ENCODE data around the gene GPR157. TPM values are rescaled to one million over a fixed set of nuclear protein-coding genes. Genes with fewer than 3 reads are reported as not detected.
A peak's percentile ranks its signal among the peaks of the same experiment; 100 is the strongest.
"Not testable (repeated sequence)": the region's sequence is repeated elsewhere in the genome, so short reads cannot be mapped to it uniquely, and the experiment has no call there.

Gene GPR157
- polyA plus RNA-seq, 4 donors, result 1.3 to 2.2 (median 1.7) TPM

DNA sequence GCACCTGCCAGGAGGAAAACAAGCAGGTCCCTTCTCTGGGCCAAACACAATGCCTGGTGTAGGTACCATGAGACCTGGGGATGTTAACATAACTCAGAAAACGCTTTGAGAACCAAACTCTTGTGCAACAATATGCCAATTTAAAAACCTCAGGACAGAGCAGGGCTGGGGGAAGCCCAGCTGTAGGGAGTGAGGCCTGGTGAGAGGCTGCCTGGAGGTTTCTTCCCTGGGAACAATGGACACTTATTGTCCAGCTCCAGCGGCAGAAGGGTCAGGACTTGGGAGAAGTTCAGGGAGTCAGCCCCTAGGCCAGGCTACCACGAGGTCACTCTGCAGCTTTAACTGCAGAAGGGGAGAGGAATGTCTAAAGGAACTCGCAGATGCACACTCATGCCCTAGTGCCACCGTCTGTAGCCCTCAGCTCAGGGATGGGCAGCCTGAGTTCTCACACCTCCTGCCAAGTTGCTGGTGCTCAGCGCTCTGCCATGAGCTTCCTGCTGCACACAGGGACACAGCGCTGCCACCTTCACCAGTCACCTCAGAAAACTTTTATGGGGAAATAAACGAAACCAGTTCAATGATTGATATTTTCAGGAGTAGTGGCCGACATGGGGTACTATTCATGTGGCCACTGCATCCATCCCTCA, 8.5 kb downstream of the GPR157 start:
- DNase-seq (ENCODE audit: low read depth in 4 of 4, low spot score in 3 of 4), result no peak

DNA sequence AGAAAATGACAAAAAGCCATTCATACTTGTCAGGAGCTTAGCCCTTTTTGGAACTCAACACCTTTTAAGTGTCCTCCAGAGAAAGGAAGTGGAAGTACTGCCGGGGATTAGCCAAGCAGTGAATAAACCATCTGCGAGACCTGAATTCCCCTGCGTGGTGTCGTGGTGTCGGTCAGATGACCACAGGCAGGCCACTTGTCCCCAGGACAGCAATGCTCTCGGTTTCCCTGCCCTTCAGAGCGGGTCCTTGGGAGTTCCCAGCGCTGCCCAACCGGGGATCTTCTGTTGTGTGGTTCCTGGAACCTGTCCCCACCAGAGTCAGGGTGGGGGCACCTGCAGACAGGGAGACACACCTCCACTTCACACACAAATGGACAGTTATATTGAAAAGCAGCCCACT, 9.2 kb downstream of the GPR157 start:
- no peak for DNase-seq (ENCODE audit: low read depth in 4 of 4, low spot score in 3 of 4)

DNA sequence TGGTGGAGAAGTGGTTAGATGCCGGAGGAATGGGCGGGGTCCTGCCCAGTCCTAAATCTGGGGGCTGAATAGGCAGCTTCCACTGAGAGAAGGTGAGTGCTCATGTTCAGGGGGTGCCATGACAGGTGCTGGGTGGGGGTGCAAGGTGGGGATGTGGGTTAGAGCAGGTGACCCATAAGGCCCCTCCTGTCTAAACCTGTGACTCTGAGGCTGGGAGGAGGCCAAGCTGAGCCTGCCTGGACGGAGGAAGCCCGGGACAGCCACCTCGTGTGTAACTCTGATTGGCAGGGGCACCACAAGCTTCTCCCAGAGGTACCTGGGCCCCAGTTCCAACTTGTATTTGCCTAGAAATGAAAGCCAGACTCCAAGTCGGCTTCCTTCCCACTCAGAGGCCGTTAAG, 10.7 kb downstream of the GPR157 start:
- no peak for DNase-seq (ENCODE audit: low read depth in 4 of 4, low spot score in 3 of 4)

DNA sequence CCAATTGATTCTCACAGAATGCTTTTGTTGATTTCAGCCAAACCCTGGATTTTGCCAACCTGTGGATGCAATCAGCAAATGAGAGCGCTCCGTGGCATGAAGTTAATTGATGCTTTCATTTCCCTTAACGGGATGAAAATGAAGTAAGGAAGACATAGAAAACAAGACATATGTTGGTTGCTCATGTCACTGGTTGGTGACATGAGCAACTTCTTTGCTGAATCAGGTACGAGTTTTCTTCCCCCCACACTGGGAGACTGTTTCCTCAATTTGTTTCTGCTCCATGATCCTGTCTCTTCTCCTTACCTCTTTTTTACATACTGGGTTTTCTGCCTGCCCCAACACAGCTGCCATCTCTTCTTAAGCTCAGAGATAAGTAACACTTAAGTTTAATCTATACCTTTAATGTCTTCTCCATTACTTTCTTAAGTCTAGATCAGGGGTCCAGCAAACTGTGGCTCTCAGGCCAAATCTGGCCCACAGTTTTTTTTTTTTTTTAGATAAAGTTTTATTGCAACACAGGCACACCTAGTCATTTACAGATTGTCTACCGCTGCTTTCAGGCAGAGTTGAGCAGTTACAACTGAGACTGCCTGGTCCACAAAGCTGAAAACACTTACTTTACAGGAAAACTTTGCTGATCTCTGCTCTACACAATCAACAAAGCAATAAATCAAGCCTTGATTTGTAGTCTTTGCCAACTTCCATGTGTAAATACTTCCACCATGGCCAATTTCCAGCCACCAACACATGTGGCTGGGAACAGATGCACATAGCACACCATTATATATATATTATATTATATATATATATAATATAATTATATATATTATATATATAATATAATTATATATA, 13.3 kb downstream of the GPR157 start:
- no peak for DNase-seq (ENCODE audit: low read depth in 4 of 4, low spot score in 3 of 4)

DNA sequence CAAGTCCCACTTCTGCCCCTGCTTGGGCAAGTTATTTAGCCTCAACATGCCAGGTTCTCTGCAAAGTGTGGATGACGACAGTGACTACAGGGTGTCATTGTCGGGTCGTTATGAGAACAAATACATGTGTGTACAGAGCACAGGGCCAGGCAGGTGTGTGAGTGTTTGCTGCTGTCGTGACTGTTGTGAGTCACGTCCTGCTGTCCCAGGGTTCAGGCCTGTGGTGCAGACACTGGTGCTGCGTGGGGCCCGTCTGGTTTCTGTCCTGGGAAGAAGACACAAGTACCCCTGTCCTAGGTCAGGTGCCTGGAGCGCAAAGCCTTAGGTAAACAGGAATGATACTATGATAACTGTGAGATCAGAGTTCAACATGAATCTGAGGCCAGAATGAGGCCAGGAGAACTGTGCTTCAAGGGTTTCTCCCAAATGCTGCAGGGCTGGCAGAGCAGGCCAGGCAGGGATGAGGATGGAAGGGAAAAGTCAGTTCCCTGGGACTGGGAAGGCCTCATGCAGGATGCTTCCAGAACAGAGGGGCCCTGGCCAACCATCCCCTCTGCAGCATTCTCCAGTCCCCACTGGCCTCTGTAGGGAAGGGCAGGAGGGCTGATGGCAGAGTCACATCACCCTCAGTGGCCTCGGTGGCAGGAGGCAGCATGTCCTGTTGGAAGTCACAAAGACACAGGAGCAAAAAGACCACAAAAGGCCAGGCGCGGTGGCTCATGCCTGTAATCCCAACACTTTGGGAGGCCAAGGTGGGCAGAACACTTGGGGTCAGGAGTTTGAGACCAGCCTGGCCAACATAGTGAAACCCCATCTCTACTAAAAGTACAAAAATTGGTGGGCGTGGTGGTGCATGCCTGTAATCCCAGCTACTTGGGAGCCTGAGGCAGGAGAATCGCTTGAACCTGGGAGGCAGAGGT, 15.7 kb downstream of the GPR157 start:
- no peak for DNase-seq (ENCODE audit: low read depth in 4 of 4, low spot score in 3 of 4)

DNA sequence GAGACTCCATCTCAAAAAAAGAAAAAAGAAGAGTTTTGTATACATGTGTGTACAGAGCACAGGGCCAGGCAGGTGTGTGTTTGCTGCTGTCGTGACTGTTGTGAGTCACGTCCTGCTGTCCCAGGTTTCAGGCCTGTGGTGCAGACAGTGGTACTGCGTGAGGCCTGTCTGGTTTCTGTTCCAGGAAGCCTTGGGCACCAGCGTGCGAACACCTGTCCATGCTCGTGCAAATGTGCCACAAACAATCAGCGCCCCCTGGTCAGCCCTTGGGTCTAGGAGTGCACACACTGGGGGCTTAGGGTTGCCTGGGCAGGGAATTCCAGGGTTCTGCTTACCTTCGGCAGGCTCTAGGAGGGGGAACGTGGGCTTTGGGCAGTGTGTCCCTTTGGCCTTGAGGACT, 16.9 kb downstream of the GPR157 start:
- DNase-seq (ENCODE audit: low read depth in 4 of 4, low spot score in 3 of 4), result no peak

DNA sequence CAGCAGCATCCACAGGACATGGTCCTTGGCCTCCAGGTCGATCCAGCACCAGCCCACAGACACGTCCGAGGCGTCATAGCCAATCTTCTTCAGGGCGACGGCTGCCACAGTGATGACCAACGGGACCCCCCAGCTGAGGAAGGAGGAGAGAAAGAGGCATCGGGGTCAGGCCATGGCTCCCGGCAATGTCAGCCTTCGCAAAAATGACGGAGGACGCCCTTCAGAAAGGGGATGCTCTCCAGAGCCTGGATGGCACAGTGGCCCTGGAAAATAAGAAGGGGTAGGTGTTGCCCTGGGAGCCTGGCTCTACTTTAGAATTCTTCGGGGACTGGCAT, 17.6 kb downstream of the GPR157 start:
- DNase-seq (ENCODE audit: low read depth in 4 of 4, low spot score in 3 of 4), result no peak

DNA sequence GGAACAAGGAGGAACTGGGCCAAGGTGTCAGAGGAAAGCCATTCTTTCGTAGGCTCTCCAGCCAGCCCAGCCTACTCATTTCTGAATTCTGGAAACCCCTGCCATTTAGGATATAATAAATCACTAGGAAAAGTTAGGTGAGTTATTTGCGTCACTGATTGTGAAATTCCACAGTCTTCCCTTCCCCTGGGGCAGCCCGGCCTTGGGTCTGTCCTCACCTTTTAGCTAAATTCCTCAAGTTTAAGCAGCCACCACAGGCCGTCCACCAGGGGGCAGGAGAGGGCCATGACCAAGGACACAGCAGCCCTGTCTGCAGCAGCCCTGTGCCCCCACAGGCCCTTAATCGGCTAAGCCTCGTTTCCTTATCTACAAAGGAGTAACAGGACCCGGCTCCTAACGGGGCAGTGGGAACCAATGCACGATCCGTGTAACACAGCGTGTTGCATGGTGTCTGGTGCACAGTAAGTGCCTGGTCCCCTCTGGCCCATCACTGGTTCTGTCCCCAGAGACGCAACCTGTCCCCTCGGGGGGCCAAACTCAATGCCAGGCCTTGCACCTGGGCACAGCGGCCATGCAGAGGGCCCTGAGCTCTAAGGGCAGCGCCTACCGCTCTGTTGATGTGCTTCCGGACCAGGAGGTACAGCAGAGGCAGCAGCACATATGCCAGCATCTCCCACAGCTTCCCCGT, 18.1 kb downstream of the GPR157 start:
- DNase-seq (ENCODE audit: low read depth in 4 of 4, low spot score in 3 of 4), result peak; percentile 72 to 81 (median 74)

DNA sequence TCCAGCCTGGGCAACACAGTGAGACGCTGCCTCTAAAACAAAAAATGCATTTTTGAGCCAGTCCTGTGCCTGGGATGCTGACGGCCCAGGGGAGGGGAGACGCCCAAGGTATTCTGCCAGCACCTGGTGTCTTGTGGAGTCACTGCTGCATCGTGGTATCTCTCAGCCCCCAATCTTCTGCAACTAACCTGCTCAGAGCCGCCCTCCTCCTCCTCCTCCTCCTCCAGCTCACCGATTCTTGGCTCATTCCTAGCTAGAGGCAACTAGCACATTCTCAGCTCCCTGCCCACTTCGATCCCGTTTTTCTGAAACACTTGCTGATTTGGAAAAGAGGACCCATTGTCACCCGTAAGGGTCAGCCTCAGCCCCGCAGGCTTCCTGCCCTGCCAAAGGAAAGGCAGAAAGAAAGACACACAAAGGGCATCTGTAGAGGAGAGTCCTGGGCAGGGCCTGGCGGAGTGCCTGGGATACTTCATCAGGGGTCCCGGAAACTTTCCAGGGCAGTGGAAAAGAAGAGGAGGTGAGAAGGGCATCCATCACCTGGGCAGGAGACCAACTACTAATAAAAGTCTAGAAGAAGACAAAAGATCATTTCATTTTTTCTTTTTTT, 20.7 kb downstream of the GPR157 start:
- no peak for DNase-seq (ENCODE audit: low read depth in 4 of 4, low spot score in 3 of 4)

DNA sequence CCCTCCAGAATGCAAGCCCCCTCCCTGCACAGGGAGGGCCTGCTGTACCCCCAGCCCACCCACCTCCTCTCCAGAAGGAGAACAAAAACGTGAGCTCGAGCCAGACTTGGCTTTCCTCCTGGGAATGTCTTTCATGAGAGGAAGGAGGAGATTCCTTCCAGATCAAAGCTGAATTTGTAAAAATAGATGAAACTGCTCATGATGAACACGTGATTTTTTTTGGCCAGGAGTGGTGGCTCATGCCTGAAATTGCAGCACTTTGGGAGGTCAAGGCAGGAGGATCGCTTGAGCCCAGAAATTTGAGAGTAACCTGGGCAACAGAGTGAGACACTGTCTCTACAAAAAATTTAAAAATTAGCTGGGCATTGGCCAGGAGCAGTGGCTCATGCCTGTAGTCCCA, 21.8 kb downstream of the GPR157 start:
- no peak for DNase-seq (ENCODE audit: low read depth in 4 of 4, low spot score in 3 of 4)

DNA sequence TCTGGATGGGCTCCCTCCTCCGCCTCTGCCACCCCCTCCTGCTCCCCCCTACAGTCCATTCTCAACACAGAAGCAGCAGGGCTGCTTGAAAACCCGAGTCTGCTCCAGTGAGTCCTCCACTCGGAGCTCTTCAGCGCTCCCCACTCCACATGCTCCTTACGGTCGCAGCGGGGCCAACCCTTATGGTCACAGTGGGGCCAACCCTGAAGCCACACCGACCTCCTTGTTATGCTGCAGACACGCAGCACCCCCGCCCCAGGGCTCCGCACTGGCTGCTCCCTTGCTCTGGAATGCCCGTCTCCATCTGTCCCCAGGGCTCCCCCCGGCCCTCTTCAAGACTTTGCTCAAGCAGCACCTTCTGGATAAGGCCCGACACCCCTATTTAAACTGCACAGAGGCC, 22.6 kb downstream of the GPR157 start:
- no peak for DNase-seq (ENCODE audit: low read depth in 4 of 4, low spot score in 3 of 4)

DNA sequence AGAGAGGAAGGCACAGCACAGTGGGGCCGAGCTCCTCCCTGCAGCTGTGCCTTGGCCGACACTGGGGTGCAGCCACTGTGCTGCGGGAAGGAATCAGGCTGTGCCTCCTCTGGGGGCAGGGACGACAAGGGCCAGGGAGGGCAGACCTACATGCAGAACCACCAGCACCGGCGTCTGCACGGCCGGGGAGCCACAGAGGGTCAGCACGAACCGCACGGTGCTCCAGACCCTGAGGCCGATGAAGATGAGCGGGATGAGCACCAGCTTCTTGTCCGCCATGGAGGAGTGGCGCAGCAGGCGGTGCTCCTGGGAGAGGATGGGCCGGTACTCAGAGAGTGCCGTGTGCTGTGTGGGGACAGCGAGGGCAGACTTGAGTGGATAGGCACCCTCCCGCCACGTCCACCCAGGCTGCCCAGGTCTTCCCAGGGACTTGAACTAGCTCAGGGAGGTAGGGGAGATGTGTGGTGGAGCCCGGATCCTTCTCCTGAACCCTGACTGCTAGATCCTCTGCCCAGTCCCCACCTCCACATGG, 23.5 kb downstream of the GPR157 start:
- DNase-seq (ENCODE audit: low read depth in 4 of 4, low spot score in 3 of 4), result no peak

DNA sequence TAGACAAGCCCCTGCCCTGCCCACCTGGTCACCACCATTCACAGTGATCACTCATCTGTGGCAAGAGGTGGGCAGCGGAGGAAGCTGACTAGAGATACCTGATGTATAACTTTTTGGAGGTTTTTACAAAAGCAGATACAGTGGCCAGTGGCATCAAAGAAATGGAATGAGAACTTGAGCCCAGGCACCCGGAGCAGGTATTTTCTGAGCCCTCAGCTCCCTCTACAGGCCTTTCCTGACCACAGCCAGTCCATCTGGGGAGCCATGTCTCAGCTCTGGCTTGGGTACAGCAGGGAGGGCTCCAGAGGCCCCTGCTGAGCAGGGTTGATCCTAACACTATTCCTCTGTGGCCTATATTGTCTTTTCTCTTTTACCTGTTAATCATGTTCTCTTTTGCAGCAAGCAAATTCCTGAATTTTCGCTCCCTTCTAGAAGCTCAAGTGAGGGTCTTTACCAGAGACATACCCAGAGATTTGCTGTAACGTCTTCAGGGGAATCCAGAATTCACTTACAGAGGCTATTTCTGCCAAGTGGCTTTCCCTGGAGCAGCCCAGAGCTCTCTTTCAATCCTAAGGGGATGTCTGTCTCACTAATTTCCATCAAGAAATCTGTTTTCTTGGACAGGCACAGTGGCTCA, 27.3 kb downstream of the GPR157 start:
- peak in 2 of 4 donors; percentile 35 to 46 for DNase-seq (ENCODE audit: low read depth in 4 of 4, low spot score in 3 of 4)

DNA sequence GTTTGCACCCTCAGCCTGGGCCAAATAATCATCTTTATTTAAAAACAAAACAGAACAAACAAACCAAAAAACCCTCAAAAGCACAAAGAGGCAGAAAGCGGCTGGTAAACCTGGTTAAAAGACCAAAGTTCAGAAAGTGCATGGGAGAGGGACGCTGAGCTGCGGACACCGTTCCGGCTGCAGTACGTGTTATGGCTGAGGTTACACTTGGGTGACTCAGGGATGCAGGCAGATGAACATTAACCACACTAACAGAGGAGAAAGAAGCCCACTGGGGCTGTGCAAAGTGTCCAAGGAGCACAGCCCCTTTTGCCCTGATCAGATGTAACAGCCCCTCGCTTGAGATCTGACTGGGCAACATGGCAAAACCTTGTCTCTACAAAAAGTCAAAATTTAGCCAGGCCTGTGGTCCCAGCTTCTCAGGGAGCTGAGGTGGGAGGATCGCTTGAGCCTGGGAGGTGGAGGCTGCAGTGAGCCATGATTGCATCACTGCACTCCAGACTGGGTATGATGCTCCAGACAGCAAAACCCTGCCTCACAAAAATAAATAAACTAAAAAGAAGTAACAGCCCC, 28.3 kb downstream of the GPR157 start:
- no peak for DNase-seq (ENCODE audit: low read depth in 4 of 4, low spot score in 3 of 4)

DNA sequence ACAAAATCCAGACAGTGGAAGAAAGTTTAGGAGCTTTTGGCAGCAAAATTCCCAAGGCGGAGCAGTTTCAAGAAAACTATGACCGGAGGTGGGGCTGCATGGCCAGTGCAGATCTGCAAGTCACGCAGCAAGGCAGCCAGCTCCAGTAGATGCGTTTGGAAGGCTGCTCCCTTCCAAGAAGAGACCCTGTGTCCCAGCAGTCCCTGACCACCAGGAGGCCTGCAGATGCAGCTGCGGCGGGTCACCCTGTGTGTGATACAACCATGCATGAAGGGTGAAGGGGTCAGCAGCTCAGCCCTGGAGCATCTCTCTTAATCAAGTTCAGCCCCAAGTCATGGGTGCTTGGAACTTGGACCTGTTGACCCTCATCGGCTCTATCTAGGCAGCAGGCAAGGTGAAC, 29.3 kb downstream of the GPR157 start:
- no peak for DNase-seq (ENCODE audit: low read depth in 4 of 4, low spot score in 3 of 4)

DNA sequence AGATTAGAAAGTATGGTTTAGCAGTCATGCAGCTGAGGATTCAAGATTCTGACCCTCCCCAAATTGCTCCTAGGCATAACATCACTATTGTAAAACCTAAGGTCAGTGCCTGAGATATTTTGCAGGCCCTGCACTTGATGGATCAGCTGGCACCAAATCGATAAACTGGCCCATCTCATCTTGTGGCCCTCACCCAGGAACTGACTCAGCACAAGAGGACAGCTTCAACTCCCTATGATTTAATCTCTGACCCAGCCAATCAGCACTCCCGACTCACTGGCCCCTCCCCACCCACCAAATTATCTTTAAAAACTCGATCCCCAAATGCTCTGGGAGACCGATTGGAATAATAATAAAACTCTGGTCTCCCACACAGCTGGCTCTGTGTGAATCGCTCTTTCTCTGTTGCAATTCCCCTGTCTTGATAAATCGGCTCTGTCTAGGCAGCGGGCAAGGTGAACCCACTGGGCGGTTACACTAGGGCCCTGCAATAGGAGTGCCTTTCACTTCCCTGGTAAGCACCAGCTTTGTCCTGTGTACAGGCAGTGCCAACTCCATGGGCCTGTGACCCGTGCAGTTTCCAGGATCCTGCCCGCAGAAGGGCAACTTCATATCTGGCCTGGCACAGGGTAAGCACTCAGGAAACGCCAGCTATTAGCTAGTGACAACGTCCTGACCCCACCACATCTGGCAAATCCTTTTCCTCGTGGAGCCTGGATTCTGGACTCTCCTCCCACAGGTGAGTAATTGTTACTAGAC, 30.8 kb downstream of the GPR157 start:
- DNase-seq (ENCODE audit: low read depth in 4 of 4, low spot score in 3 of 4), result no peak

DNA sequence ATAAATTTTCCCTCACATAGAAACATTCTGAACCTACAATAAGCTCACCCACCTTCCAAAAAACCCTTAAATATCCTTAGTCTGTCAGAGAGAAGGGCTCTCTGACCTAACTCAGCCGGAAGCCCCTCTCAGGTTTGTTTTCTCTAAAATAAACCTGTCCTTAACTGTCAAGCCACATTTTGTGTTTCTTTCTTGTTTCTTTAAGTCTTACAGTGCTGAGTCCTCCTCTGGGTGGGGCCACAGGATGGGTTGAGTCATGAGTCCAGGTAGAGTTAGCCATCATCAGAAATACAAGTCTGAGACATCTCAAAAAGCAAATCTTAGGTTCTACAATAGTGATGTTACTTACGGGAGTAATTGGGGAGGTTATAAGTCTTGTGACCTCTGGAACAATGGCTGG, 33.1 kb downstream of the GPR157 start:
- no peak for DNase-seq (ENCODE audit: low read depth in 4 of 4, low spot score in 3 of 4)

DNA sequence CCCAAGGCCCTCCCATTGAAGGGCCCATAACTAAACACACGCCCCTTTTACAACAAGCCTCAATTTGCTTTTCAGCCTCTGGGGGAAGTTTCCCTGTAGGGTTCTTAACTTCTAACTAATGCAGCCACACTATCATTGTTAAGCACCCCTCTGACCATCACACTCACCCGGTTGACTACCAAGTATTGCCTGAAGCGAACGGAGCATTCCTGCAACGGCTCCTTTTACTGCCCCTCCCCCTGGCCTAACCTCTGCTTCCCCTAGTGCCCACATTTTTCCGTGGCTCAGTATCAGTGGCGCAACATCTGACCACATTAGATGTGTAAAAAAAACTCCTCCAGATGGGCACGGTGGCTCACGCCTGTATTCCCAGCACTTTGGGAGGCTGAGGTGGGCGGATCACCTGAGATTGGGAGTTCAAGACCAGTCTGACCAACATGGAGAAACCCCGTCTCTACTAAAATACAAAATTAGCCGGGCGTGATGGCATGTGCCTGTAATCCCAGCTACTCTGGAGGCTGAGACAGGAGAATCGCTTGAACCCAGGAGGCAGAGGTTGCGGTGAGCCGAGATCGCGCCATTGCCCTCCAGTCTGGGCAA, 34.8 kb downstream of the GPR157 start:
- DNase-seq (ENCODE audit: low read depth in 4 of 4, low spot score in 3 of 4), result not testable (repeated sequence)

Data from right renal pelvis (tissue), 4 donors.